LNCaP clone FGC (cell line): ENCODE measurements around the gene UGGT1.

ENCODE experiments used
- DNase-seq: peaks from one replicate; pipeline ENCODE4 v3.0.0-alpha.2; 2011; ENCODE audit warnings: low read depth
- H3K4me3 ChIP-seq: 2 replicates; pipeline ENCODE4 v1.5.1; 2011; ENCODE audit warnings: mild to moderate bottlenecking, low read depth, low read length, control low read depth
- CTCF ChIP-seq: IDR thresholded peaks from 2 replicates; pipeline ENCODE4 v1.5.1; 2012; ENCODE audit warnings: mild to moderate bottlenecking; ENCODE audit not compliant: control insufficient read depth, insufficient read depth; ENCODE audit errors: extremely low read depth

Gene UGGT1

DNA sequence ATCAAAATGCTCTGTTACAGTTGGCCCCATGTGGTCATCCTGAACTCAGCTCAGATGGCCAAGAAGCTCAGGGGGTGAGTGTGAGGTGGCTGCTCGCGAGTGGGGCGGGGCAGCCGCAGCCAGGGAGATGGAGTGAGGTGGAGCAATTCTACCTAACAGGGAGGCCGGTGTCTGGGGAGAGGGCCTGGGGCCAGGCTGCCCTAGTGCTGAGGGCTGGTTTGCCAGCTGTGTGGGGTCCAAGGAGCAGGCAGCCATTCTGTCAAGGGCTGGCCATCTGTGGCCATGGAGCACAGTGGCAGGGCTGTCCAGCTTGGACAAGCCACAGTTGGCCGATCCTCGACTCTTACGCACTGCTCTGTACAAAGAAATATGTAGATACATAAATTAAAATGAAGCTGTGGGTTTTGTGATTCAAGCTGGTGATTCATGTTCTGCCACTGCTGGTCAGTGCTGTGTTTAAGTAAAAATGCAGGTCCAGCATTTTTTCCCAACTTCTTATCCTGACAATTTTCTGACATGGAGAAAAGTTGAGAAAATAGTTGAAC, 145.6 kb downstream of the UGGT1 start:
- TF ChIP-seq CTCF = no peak
- H3K4me3 ChIP-seq = no peak overlapping the region
- no peak for DNase-seq

GRCh38 chr2:128237081-128237534, 146.1 kb downstream of the UGGT1 start:
- no peak overlapping the region for H3K4me3 ChIP-seq
- no peak for DNase-seq
- no peak for TF ChIP-seq CTCF

DNA sequence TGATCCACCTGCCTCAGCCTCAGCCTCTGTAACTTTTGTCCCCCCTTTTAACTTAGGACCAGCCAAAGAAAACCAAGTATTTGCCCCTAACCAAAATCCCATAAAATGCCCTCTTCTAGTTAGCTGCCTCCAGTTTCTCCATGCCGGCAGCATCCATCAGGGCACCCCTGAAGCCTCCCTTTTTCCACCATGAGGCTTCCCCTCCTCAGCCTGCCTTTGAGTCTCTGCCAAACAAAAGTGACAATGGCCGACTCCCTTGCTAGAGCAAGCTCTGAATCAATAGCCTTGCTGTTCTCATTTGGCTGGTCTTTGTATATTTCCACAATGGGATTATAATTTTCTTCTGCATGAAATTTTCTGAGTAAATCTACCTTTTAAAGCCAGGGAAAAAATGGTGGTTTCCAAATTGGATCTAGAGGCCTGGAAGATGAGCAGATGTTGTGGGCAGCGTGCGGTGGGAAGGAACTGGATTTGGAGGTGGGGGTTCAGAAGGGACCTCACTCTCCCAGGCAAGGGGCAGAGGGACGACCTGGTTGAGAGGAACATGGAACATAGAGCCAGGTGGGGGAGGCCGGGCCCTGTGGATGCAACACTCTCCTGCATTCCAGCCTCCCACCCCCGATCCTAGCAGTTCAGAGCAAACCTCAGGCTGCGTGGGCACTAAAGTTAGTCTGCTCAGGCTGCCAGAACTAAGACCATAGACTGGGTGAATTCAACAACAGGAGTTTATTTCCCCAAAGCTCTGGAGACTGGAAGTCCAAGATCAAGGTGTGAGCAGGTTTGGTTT, 147.1 kb downstream of the UGGT1 start:
- DNase-seq = no peak
- TF ChIP-seq CTCF = no peak
- H3K4me3 ChIP-seq = no peak overlapping the region

DNA sequence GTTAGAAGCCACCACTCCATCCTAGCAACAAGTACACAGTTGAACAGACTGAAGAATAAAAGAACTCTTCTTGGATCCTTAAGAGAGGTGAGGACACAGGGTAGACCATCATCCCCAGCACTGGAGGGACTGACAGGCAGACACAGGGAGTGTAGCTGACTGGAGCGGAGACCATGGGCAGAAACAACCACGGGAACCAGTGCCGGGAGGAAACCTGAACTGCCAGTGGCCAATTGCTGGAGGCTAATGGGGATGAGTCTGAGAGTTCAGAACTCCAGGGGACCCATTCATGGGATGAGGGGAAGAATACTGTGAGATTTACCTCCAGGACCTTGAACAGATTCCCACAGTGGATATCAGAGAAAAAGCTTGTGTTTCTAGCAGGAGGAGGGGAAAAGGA, 150.9 kb downstream of the UGGT1 start:
- TF ChIP-seq CTCF = no peak
- no peak overlapping the region for H3K4me3 ChIP-seq
- no peak for DNase-seq
